GM12878 (cell line): ENCODE measurements around the gene S100A14.

Source experiments
- CTCF ChIP-seq, 3 experiments: IDR thresholded peaks in 2 of 3; conservative IDR thresholded peaks in 1 of 3; 2 replicates each; pipeline ENCODE4 v1.5.1; 2011; ENCODE audit warnings: low read depth in 3 of 3, low read length in 3 of 3, mild to moderate bottlenecking in 3 of 3, control low read depth in 2 of 3, moderate library complexity in 2 of 3, inconsistent platforms in 1 of 3, mixed read lengths in 1 of 3; ENCODE audit not compliant: control insufficient read depth in 2 of 3, insufficient read depth in 1 of 3; ENCODE audit errors: extremely low read depth in 1 of 3
- EZH2 ChIP-seq: IDR thresholded peaks from 2 replicates; pipeline ENCODE4 v1.6.1; 2012; ENCODE audit warnings: low read depth, mild to moderate bottlenecking, control low read depth, inconsistent platforms, low read length, borderline replicate concordance; ENCODE audit not compliant: control insufficient read depth
- MYC ChIP-seq: IDR thresholded peaks from 2 replicates; pipeline ENCODE4 v1.6.1; 2011; ENCODE audit warnings: mild to moderate bottlenecking, low read length, moderate library complexity, inconsistent platforms; ENCODE audit not compliant: insufficient read depth, insufficient replicate concordance, insufficient read length, severe bottlenecking
- POLR2A ChIP-seq: IDR thresholded peaks from 2 replicates; pipeline ENCODE4 v1.6.1; 2011; ENCODE audit warnings: low read depth, mild to moderate bottlenecking, low read length
- POLR2AphosphoS5 ChIP-seq: IDR thresholded peaks from 2 replicates; pipeline ENCODE4 v1.6.1; 2011; ENCODE audit warnings: mild to moderate bottlenecking, low read length, inconsistent platforms
- REST ChIP-seq: IDR thresholded peaks from 2 replicates; pipeline ENCODE4 v1.6.1; 2012; ENCODE audit warnings: mild to moderate bottlenecking, low read depth, low read length
- TCF7 ChIP-seq: IDR thresholded peaks from 2 replicates; pipeline ENCODE4 v1.6.1; 2014; ENCODE audit warnings: antibody characterized with exemption, borderline replicate concordance

GRCh38 chr1:153607381-153607780 is 8.7 kb downstream of the S100A14 start:
- no peak for TF ChIP-seq CTCF (IDR thresholded peaks at IDR 0.05 in 2 of 3, conservative IDR thresholded peaks at IDR 0.05 in 1 of 3; ENCODE audit: control insufficient read depth in 2 of 3, extremely low read depth in 1 of 3, insufficient read depth in 1 of 3, low read depth in 3 of 3, low read length in 3 of 3)
- no peak for TF ChIP-seq MYC
- TF ChIP-seq POLR2A: no peak
- TF ChIP-seq REST: no peak
- no peak for TF ChIP-seq POLR2AphosphoS5
- no peak for TF ChIP-seq TCF7
- TF ChIP-seq EZH2: no peak
